ENCODE data around the gene LRP4. TPM values are rescaled to one million over a fixed set of nuclear protein-coding genes. Genes with fewer than 3 reads are reported as not detected.

LRP4 gene
- total RNA-seq, 1 donor from 2014 or later, result 26.8 TPM

GRCh38 chr11:46808799-46809431 lies 109.4 kb downstream of the LRP4 start:
- intact Hi-C loops (cut with DNase I), result no loop called here
- no peak for DNase-seq (ENCODE audit: low spot score)

Other genes starting within 250 kb of the LRP4 start
- gene ARHGAP1, start 217.9 kb downstream of the LRP4 start, total RNA-seq, result 152 TPM
- 6.7 TPM for gene ZNF408, start 217.5 kb downstream of the LRP4 start, total RNA-seq
- gene F2, start 199.3 kb downstream of the LRP4 start, total RNA-seq, result not detected
- gene CKAP5, start 72.3 kb downstream of the LRP4 start, total RNA-seq, result 84.2 TPM
- gene CSTPP1, start 18.2 kb upstream of the LRP4 start, total RNA-seq, result 13.2 TPM